Heart right ventricle (tissue), 16 donors: ENCODE data around the gene CHST6. TPM values are rescaled to one million over a fixed set of nuclear protein-coding genes. Genes with fewer than 3 reads are reported as not detected.

ENCODE experiments used
- ATAC-seq, 8 donors: fragments of 200-7000 bp; cut with Tn5 transposase; one replicate each; pipeline ENCODE4 v1.9.1; 2020; ENCODE audit warnings: mild to moderate bottlenecking in 8 of 8, moderate library complexity in 8 of 8, moderate number of reproducible peaks in 1 of 8
- DNase-seq, 2 donors: peaks; one replicate each; pipeline ENCODE4 v3.0.0-alpha.2; 2020
- H3K27ac ChIP-seq, 10 donors: fragments of 200-600 bp; sonication (generic) in 2 of 10; one replicate each; pipeline versions ENCODE4 v1.5.0 to v1.8.0; 2020 to 2022; ENCODE audit warnings: mild to moderate bottlenecking in 3 of 10
- H3K27me3 ChIP-seq, 7 donors: fragments of 200-600 bp; one replicate each; pipeline ENCODE4 v1.8.0; 2021 to 2022; ENCODE audit warnings: mild to moderate bottlenecking in 2 of 7
- H3K36me3 ChIP-seq, 9 donors: fragments of 200-600 bp; sonication (generic) in 1 of 9; one replicate each; pipeline versions ENCODE4 v1.5.0 to v1.8.0; 2020 to 2022; ENCODE audit warnings: mild to moderate bottlenecking in 2 of 9
- H3K4me1 ChIP-seq, 9 donors: fragments of 200-600 bp; sonication (generic) in 1 of 9; one replicate each; pipeline versions ENCODE4 v1.5.0 to v1.8.0; 2020 to 2022; ENCODE audit warnings: mild to moderate bottlenecking in 4 of 9
- H3K4me3 ChIP-seq, 10 donors: fragments of 200-600 bp; sonication (generic) in 2 of 10; one replicate each; pipeline versions ENCODE4 v1.5.0 to v1.8.0; 2020 to 2022; ENCODE audit warnings: mild to moderate bottlenecking in 7 of 10, moderate library complexity in 2 of 10
- H3K9me3 ChIP-seq, 11 donors: fragments of 200-600 bp in 10 of 11; sonication (generic) in 2 of 11; one replicate each; pipeline versions ENCODE4 v1.5.0 to v1.8.0; 2013 to 2022; ENCODE audit warnings: mild to moderate bottlenecking in 2 of 11, control low read depth in 1 of 11, moderate library complexity in 1 of 11
- CTCF ChIP-seq, 9 donors: fragments of 200-600 bp; sonication (generic) in 2 of 9; IDR thresholded peaks; one replicate each; pipeline versions ENCODE4 v1.5.0 to v1.8.0; 2021 to 2022; ENCODE audit warnings: antibody characterized with exemption in 9 of 9, mild to moderate bottlenecking in 5 of 9, moderate library complexity in 1 of 9
- WGBS, 2 donors: extraction: QIAGEN DNeasy Blood & Tissue Kit; methylation state at CpG; one replicate each; pipeline ENCODE4 v1.1.7; 2013; ENCODE audit warnings: inconsistent platforms in 1 of 2; 5-methylcytosine and 5-hydroxymethylcytosine counted together
- intact Hi-C, 10 donors: fragments of 100-400 bp; cut with DNase I; formaldehyde crosslinking; loops; one replicate each; pipeline versions ENCODE4 v1.11.1 to v1.14.2; 2022
- polyA plus RNA-seq, 2 donors: library from polyadenylated mRNA; stranded (reverse); fragments of 200-250 nt; gene quantifications; one replicate each; pipeline ENCODE4 v1.2.3, GENCODE V29; 2013
- total RNA-seq, 10 donors: library from RNA; stranded (reverse); fragmentation: NEBNext Ultra II Directional in 3 of 10; extraction: Animal tissue kit (Norgen Biotek cat#: 25700) in 3 of 10; gene quantifications; one replicate each; pipeline versions ENCODE4 v1.2.1 to v1.2.4, GENCODE V29; 2021 to 2023
- donor health status: Arrhythmogenic right ventricular cardiomyopathy.
- donor health status: ischemic (EF 13 %, LVEDD 7.1; RV severe dilation, severe dysfunction).
- donor health status: healthy with polysubstance abuse.
- donor health status: DM: no; HTN: yes; CAD: no.
- donor health status: DM: no; HTN: no; CAD: no.
- donor health status: ischemic (EF 25% LVEDD 6.9; RV normal size, moderate dysfunction).
- donor health status: ischemic (EF 25% LVEDD 5.7; RV mildly dilated, moderate dysfunction).
- donor health status: healthy.
- donor health status: DM: yes; HTN: yes; CAD: no.
- donor health status: Ischemic cardiomyopathy.
- donor health status: ischemic (EF 35%, LVEDD 5.7; RV mildly dilated, moderate dysfunction).
- donor health status: nonischemic (EF 11% LVEDD 7.7; RV severe dilation, severe dysfunction).
- donor health status: DM: yes; HTN: yes; CAD: no.
- donor health status: PGD.
- donor health status: ischemic (EF 29% LVEDD 5.4; RV normal size, mild dysfunction).
- donor health status: nonischemic (EF 23%, LVEDD 6.1; RV moderate dilation, normal function).

The CHST6 gene
- total and polyA plus RNA-seq, 12 donors, result 0.22 to 2.0 (median 0.86) TPM

DNA sequence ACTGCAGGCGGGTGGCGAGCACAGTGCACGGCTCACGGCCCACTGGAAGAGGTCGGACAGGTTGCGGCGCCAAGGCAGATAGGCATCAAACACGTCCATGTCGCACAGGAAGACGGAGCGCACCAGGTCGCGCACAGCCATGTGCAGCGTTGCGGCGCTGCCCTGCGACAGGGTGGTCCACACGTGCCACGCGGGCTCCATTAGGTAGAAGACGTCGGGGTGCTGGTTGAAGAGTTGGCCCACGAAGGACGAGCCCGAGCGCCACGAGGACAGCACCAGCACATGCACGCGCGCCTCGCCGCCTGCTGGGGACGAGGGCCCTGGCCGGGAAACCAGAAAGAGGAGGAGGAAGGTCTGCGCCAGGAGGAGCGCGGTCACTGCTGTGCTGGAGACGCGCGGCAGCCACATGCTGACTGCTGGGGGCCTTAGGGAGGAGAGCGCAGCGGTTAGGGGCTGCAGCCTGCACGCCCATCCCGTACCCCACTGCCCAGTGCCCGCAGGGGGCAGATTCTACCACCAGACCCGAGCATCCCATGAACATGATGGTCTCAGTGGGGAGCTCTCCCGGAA, 15.7 kb downstream of the CHST6 start:
- Histone ChIP-seq H3K9me3 (no peaks in the 10 kb centered on the region), H3K4me3 (no peak overlapping the region), H3K36me3 (no peaks in the 10 kb centered on the region), H3K27ac (no peak overlapping the region), H3K4me1 (no peaks in the 10 kb centered on the region), H3K27me3 (no peaks in the 10 kb centered on the region)
- WGBS, 2 donors, result 95 to 97% methylated on average over 47 of the region's 47 CpGs
- intact Hi-C loops, result loop anchor here in 6 of 10 donors (5.0 to 10.0 kb wide), 8 partner anchors 33 to 288 kb away; partner anchors contain the start of genes ADAT1 (in 1 of the 6), CHST5 (in 1 of the 6) and TMEM231 (in 1 of the 6)
- DNase-seq, result no peak
- peak in 1 of 8 donors; percentile 13 for ATAC-seq
- TF ChIP-seq CTCF (IDR thresholded peaks at IDR 0.05), result no peak

GRCh38 chr16:75478480-75479345, 16.5 kb downstream of the CHST6 start:
- intact Hi-C loops, result loop anchor here in 6 of 10 donors (5.0 to 10.0 kb wide), 8 partner anchors 34 to 289 kb away; partner anchors contain the start of genes ADAT1 (in 1 of the 6), CHST5 (in 1 of the 6) and TMEM231 (in 1 of the 6)
- H3K36me3 ChIP-seq, result no peaks in the 10 kb centered on the region
- no peak overlapping the region for H3K4me3 ChIP-seq
- H3K4me1 ChIP-seq, result no peaks in the 10 kb centered on the region
- TF ChIP-seq CTCF (IDR thresholded peaks at IDR 0.05), result no peak
- no peaks in the 10 kb centered on the region for H3K9me3 ChIP-seq
- no peaks in the 10 kb centered on the region for H3K27me3 ChIP-seq
- 96% methylated on average over 80 of the region's 80 CpGs for WGBS, 2 donors
- no peak overlapping the region for H3K27ac ChIP-seq
- peak in 1 of 8 donors; percentile 45 for ATAC-seq
- no peak for DNase-seq

- ATAC-seq (peak in 1 of 8 donors; percentile 15), DNase-seq (no peak)
- intact Hi-C loops, result loop anchor here in 6 of 10 donors (5.0 to 10.0 kb wide), 8 partner anchors 34 to 289 kb away; partner anchors contain the start of genes ADAT1 (in 1 of the 6), CHST5 (in 1 of the 6) and TMEM231 (in 1 of the 6)
- TF ChIP-seq CTCF (IDR thresholded peaks at IDR 0.05), result no peak
- Histone ChIP-seq H3K27ac (no peak overlapping the region), H3K4me1 (no peaks in the 10 kb centered on the region), H3K4me3 (no peak overlapping the region), H3K36me3 (no peaks in the 10 kb centered on the region), H3K9me3 (no peaks in the 10 kb centered on the region), H3K27me3 (no peaks in the 10 kb centered on the region)
- 58 to 68% methylated on average over 4 of the region's 4 CpGs for WGBS, 2 donors
Measured at GRCh38 chr16:75477680-75478473, 17.4 kb downstream of the CHST6 start.

GRCh38 chr16:75476817-75477216, 18.4 kb downstream of the CHST6 start:
- WGBS, 2 donors, result 92 to 95% methylated on average over 8 of the region's 8 CpGs

More at GRCh38 chr16:75476817-75477216, 18.4 kb downstream of the CHST6 start:
- Histone ChIP-seq H3K27me3 (no peaks in the 10 kb centered on the region), H3K4me1 (peaks cover 0 to 3% (median 0%) of the 10 kb centered on the region in 9 donors), H3K27ac (no peak overlapping the region), H3K9me3 (no peaks in the 10 kb centered on the region), H3K4me3 (no peak overlapping the region), H3K36me3 (no peaks in the 10 kb centered on the region)
- intact Hi-C loops, result loop anchor here in 6 of 10 donors (5.0 to 10.0 kb wide), 8 partner anchors 35 to 290 kb away; partner anchors contain the start of genes ADAT1 (in 1 of the 6), CHST5 (in 1 of the 6) and TMEM231 (in 1 of the 6)
- no peak for DNase-seq
- ATAC-seq, result no peak
- no peak for TF ChIP-seq CTCF (IDR thresholded peaks at IDR 0.05)
